K562 (cell line): ENCODE measurements around the gene GPR37L1. TPM values are rescaled to one million over a fixed set of nuclear protein-coding genes. Genes with fewer than 3 reads are reported as not detected.

Source experiments
- ATAC-seq: fragments of 200-7000 bp; cut with Tn5 transposase; 3 replicates; pipeline ENCODE4 v1.9.1; 2020; ENCODE audit warnings: moderate library complexity
- BruUV-seq: library from RNA; stranded (reverse); fragments of 400-500 nt; replicated peaks from 2 replicates; lab custom pipeline; 2021; lab: Mats Ljungman, UMichigan
- CTCF ChIA-PET: fragments of 300-600 bp; formaldehyde crosslinking; extraction: SDS; loops from one replicate; lab custom pipeline; 2021; ENCODE audit warnings: low intra/inter-chr PET ratio; lab: Yijun Ruan, JAX
- POLR2A ChIA-PET: fragments of 300-600, 350-650 bp; sonication (Branson Sonifier 250); formaldehyde crosslinking; extraction: SDS; loops from one replicate; lab custom pipeline; 2021; ENCODE audit warnings: antibody characterized with exemption, inconsistent platforms; lab: Yijun Ruan, JAX
- DNase-seq, 4 experiments: peaks; one replicate each; pipeline versions ENCODE4 v3.0.0 to v3.0.0-alpha.2; 2011 to 2018; ENCODE audit warnings: low spot score in 3 of 4, mixed read lengths in 3 of 4; ENCODE audit errors: extremely low read depth in 1 of 4
- FAIRE-seq: peaks from 2 replicates; lab custom pipeline; 2011; peaks lifted over from hg19 to GRCh38; lab: Jason Lieb, UNC
- H2AFZ ChIP-seq: 2 replicates; pipeline ENCODE4 v1.6.0; 2011; ENCODE audit warnings: low read depth, low read length, control low read depth, inconsistent platforms
- H3K27ac ChIP-seq: fragments of 200-600 bp; 3 replicates; pipeline ENCODE4 v1.8.0; 2011; ENCODE audit warnings: low read depth, mild to moderate bottlenecking, control low read depth, inconsistent platforms, low read length, moderate library complexity, mixed read lengths; ENCODE audit errors: extremely low read depth
- H3K27me3 ChIP-seq, 2 experiments: fragments of 300-600 bp in 1 of 2; 2 replicates in 1 of 2; 3 replicates in 1 of 2; pipeline versions ENCODE4 v1.6.0 to v1.8.0; 2011; ENCODE audit warnings: inconsistent platforms in 2 of 2, low read length in 2 of 2, mild to moderate bottlenecking in 1 of 2, mixed read lengths in 1 of 2, moderate library complexity in 1 of 2; ENCODE audit not compliant: control insufficient read depth in 2 of 2, insufficient read depth in 2 of 2
- H3K36me3 ChIP-seq: fragments of 300-600 bp; 3 replicates; pipeline ENCODE4 v1.8.0; 2011; ENCODE audit warnings: mild to moderate bottlenecking, low read length, inconsistent platforms; ENCODE audit not compliant: control insufficient read depth, insufficient read depth
- H3K4me1 ChIP-seq, 2 experiments: fragments of 200-600 bp in 1 of 2; replicated peaks in 1 of 2; 2 replicates in 1 of 2; 3 replicates in 1 of 2; pipeline versions ENCODE4 v1.5.1 to v1.8.0; 2011; ENCODE audit warnings: inconsistent platforms in 2 of 2, low read length in 2 of 2, mild to moderate bottlenecking in 1 of 2, mixed read lengths in 1 of 2, moderate library complexity in 1 of 2; ENCODE audit not compliant: control insufficient read depth in 2 of 2, insufficient read depth in 2 of 2
- H3K4me2 ChIP-seq: 2 replicates; pipeline ENCODE4 v1.6.1; 2011; ENCODE audit warnings: low read length, control low read depth, inconsistent platforms, mixed read lengths; ENCODE audit not compliant: insufficient read depth
- H3K4me3 ChIP-seq: fragments of 200-600 bp; sonication (generic), shearing (Covaris generic); 2 replicates; pipeline ENCODE4 v1.5.1; 2016; ENCODE audit warnings: control low read depth, inconsistent platforms
- H3K79me2 ChIP-seq: fragments of 200-600 bp; 3 replicates; pipeline ENCODE4 v1.8.0; 2011; ENCODE audit warnings: low read length, inconsistent platforms; ENCODE audit not compliant: control insufficient read depth, insufficient read depth
- H3K9ac ChIP-seq, 2 experiments: 2 replicates each; pipeline versions ENCODE4 v1.6.0 to v1.6.1; 2011; ENCODE audit warnings: low read depth in 2 of 2, low read length in 2 of 2, control low read depth in 1 of 2, inconsistent platforms in 1 of 2, mild to moderate bottlenecking in 1 of 2, mixed read lengths in 1 of 2; ENCODE audit not compliant: insufficient read depth in 1 of 2
- H3K9me1 ChIP-seq: one replicate; pipeline ENCODE4 v1.6.0; 2011; ENCODE audit warnings: inconsistent platforms, mild to moderate bottlenecking, low read length, moderate library complexity; ENCODE audit not compliant: control insufficient read depth, insufficient read depth
- H3K9me3 ChIP-seq: replicated peaks from 2 replicates; pipeline ENCODE4 v1.5.1; 2011; ENCODE audit warnings: low read depth, low read length, inconsistent platforms; ENCODE audit not compliant: control insufficient read depth, insufficient read depth
- H4K20me1 ChIP-seq: replicated peaks from 2 replicates; pipeline ENCODE4 v1.6.1; 2011; ENCODE audit warnings: low read length, inconsistent platforms, mixed read lengths; ENCODE audit not compliant: control insufficient read depth, insufficient read depth
- BHLHE40 ChIP-seq: IDR thresholded peaks from 2 replicates; pipeline ENCODE4 v1.6.1; 2011; ENCODE audit warnings: low read length, improper control_type of control experiment
- ZNF184 ChIP-seq: sonication (generic); formaldehyde crosslinking; IDR thresholded peaks from 2 replicates; pipeline ENCODE4 v1.5.0; 2020; ENCODE audit warnings: missing genetic modification reagents
- ZNF24 ChIP-seq: fragments of 450-650 bp; IDR thresholded peaks from 2 replicates; pipeline ENCODE4 v1.6.1; 2016
- ZNF830 ChIP-seq: fragments of 250-450 bp; sonication (Bioruptor Pico); IDR thresholded peaks from 2 replicates; pipeline ENCODE4 v1.5.0; 2021; ENCODE audit warnings: mild to moderate bottlenecking
- WGBS: fragments of 100-300 bp; shearing (Covaris generic); methylation state at CpG from one replicate; pipeline ENCODE4 v1.1.6; 2016; ENCODE audit warnings: low coverage, mixed read lengths; ENCODE audit not compliant: insufficient coverage; ENCODE audit errors: missing lambda C conversion rate; 5-methylcytosine and 5-hydroxymethylcytosine counted together
- in situ Hi-C: fragments of 300-500 bp; cut with MboI; formaldehyde crosslinking; loops from 4 replicates; pipeline ENCODE4 v1.15.0; 2018; ENCODE audit warnings: inconsistent platforms, mixed read lengths
- intact Hi-C: fragments of 100-400 bp; cut with micrococcal nuclease; formaldehyde crosslinking; loops from 2 replicates; pipeline ENCODE4 v1.14.2; 2022
- polyA plus RNA-seq, 8 experiments: library from polyadenylated mRNA; depleted of rRNA in 4 of 8; stranded (reverse) in 5 of 8; unstranded in 3 of 8; fragments of >200 nt; fragmentation: Nextera tagmentation in 2 of 8; fragmentation: Illumina TruSeq in 1 of 8; extraction: Ambion mirVana in 2 of 8; extraction: Trizol in 1 of 8; gene quantifications; 2 replicates each; pipeline versions ENCODE4 v1.2.1 to v1.2.3, GENCODE V29; 2011 to 2014; ENCODE audit warnings: inconsistent platforms in 1 of 8, missing spikeins in 1 of 8
- total RNA-seq, 7 experiments: library from RNA; depleted of rRNA in 6 of 7; stranded (reverse); fragments of >200 nt in 6 of 7; fragmentation: Illumina TruSeq in 2 of 7; extraction: Trizol in 2 of 7; gene quantifications; 2 replicates each; pipeline versions ENCODE4 v1.2.1 to v1.2.3, GENCODE V29; 2011 to 2021; ENCODE audit warnings: low replicate concordance in 1 of 7
- TF ChIP-seq, protein P1 (sequence below): fragments of 450-650 bp; IDR thresholded peaks from 2 replicates; pipeline ENCODE4 v1.7.1; 2018; ENCODE audit warnings: mild to moderate bottlenecking, low read depth; ENCODE audit not compliant: partially characterized antibody
- TF ChIP-seq, protein P2 (sequence below): fragments of 450-650 bp; IDR thresholded peaks from one replicate; pipeline ENCODE4 v1.6.1; 2018; ENCODE audit warnings: mild to moderate bottlenecking, moderate library complexity; ENCODE audit not compliant: partially characterized antibody

Gene GPR37L1
- total and polyA plus RNA-seq, 9 of the 15 experiments (the other 6 are each of a cell fraction or from before 2014, with no cell fraction given), result not detected

DNA sequence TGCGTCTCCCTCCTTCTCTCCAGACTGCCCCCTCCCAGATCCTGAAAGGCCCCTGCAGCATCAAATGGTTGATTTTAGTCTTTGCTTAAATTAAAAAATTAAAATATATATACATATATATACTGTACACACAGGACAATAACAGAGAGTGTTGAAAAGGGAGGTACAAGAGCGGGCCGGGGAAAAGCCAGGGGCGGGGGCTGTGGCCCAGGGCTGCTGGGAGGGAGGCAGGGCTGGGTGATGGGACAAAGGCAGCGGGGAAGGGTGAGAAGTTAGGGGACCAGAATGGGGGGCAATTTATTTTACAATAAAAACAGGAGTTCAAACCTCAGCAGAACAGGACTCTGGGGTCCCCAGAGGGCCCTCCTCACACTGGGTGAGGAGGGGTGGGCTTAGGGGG lies 11.3 kb downstream of the GPR37L1 start:
- 96% methylated on average over 4 of the region's 5 CpGs for WGBS
- no peaks in the 10 kb centered on the region for H3K27me3 ChIP-seq
- intact Hi-C loops, result no loop called here
- POLR2A ChIA-PET, result interaction anchor here (0.8 kb wide), 2 partner anchors 12 to 134 kb away, joined by 3 to 4 read pairs; no protein-coding TSS in a partner anchor
- TF ChIP-seq ZNF830 (CRISPR knock-in tag), result no peak
- H3K9ac ChIP-seq, result no peak overlapping the region
- H3K4me3 ChIP-seq, result no peak overlapping the region
- in situ Hi-C loops, result no loop called here
- H3K27ac ChIP-seq, result no peak overlapping the region
- H3K36me3 ChIP-seq, result peaks cover 43% of the 10 kb centered on the region; the same call in 2 of the 3 replicates
- no peak overlapping the region for H3K4me2 ChIP-seq
- no peaks in the 10 kb centered on the region for H3K79me2 ChIP-seq
- H3K9me1 ChIP-seq, result no peaks in the 10 kb centered on the region
- H3K9me3 ChIP-seq, result no peaks in the 10 kb centered on the region
- CTCF ChIA-PET, result interaction anchor here (1.6 to 3.5 kb wide), 3 partner anchors 13 to 134 kb away, joined by 3 to 32 read pairs (median 13); partner anchors contain the start of gene ELF3
- ATAC-seq, result no peak
- no peak for FAIRE-seq
- peaks cover 7% of the 10 kb centered on the region for H4K20me1 ChIP-seq
- DNase-seq, result no peak
- no peak overlapping the region for H2AFZ ChIP-seq
- no TSS peak for BruUV-seq
- peaks cover 0 to 21% of the 10 kb centered on the region in 2 experiments; a peak in 2 of 5 replicates for H3K4me1 ChIP-seq

DNA sequence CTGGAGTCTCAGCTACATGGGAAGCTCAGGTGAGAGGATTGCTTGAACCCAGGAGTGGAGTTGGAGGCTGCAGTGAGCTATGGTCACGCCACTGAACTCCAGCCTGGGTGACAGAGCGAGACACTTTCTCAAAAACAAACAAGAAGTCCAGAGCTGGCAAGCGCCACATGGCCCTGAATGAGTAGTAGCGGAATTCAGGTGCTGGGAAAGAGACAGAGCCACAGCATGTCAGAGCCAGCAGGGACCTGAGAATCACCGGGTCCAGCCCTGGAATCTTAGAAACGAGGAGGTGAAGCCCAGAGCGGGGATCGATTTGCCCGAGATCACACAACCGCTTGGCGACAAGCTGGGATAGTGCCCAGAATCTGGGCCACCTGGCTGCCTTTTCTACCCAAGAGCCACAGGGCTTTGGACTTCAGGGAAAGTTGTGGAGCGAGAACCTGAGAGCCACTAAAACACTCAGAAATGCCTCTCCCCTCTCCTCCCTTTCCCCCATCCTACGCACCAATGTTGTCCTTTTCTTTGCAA lies 12.0 kb downstream of the GPR37L1 start:
- DNase-seq (no peak), ATAC-seq (peak; percentile 30), FAIRE-seq (no peak)
- ChIA-PET CTCF (interaction anchor here (0.6 to 3.5 kb wide), 7 partner anchors 14 to 134 kb away, joined by 3 to 32 read pairs (median 5); partner anchors contain the start of gene ELF3), POLR2A (interaction anchor here (0.8 to 1.7 kb wide), 6 partner anchors 9 to 270 kb away, joined by 3 to 6 read pairs (median 4); no protein-coding TSS in a partner anchor)
- H3K27ac ChIP-seq, result no peak overlapping the region
- peaks cover 7% of the 10 kb centered on the region for H4K20me1 ChIP-seq
- H3K9me1 ChIP-seq, result no peaks in the 10 kb centered on the region
- intact Hi-C loops, result loop anchor here (1.0 kb wide), 2 partner anchors 12 to 238 kb away; partner anchors contain the start of gene GPR37L1
- no peaks in the 10 kb centered on the region for H3K79me2 ChIP-seq
- H3K4me1 ChIP-seq, result peaks cover 0 to 21% of the 10 kb centered on the region in 2 experiments; a peak in 2 of 5 replicates
- no peak overlapping the region for H3K4me3 ChIP-seq
- H3K9ac ChIP-seq, result peak overlapping the region in 1 of 2 experiments; percentile 5; a peak in 1 of 4 replicates
- no peaks in the 10 kb centered on the region for H3K27me3 ChIP-seq
- no peaks in the 10 kb centered on the region for H3K9me3 ChIP-seq
- in situ Hi-C loops, result no loop called here
- TF ChIP-seq ZNF24, result no peak
- TF ChIP-seq, protein P1, sequence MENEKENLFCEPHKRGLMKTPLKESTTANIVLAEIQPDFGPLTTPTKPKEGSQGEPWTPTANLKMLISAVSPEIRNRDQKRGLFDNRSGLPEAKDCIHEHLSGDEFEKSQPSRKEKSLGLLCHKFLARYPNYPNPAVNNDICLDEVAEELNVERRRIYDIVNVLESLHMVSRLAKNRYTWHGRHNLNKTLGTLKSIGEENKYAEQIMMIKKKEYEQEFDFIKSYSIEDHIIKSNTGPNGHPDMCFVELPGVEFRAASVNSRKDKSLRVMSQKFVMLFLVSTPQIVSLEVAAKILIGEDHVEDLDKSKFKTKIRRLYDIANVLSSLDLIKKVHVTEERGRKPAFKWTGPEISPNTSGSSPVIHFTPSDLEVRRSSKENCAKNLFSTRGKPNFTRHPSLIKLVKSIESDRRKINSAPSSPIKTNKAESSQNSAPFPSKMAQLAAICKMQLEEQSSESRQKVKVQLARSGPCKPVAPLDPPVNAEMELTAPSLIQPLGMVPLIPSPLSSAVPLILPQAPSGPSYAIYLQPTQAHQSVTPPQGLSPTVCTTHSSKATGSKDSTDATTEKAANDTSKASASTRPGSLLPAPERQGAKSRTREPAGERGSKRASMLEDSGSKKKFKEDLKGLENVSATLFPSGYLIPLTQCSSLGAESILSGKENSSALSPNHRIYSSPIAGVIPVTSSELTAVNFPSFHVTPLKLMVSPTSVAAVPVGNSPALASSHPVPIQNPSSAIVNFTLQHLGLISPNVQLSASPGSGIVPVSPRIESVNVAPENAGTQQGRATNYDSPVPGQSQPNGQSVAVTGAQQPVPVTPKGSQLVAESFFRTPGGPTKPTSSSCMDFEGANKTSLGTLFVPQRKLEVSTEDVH, result no peak
- no peak for TF ChIP-seq ZNF184 (CRISPR knock-in tag)
- no peak for TF ChIP-seq BHLHE40
- TF ChIP-seq, protein P2, sequence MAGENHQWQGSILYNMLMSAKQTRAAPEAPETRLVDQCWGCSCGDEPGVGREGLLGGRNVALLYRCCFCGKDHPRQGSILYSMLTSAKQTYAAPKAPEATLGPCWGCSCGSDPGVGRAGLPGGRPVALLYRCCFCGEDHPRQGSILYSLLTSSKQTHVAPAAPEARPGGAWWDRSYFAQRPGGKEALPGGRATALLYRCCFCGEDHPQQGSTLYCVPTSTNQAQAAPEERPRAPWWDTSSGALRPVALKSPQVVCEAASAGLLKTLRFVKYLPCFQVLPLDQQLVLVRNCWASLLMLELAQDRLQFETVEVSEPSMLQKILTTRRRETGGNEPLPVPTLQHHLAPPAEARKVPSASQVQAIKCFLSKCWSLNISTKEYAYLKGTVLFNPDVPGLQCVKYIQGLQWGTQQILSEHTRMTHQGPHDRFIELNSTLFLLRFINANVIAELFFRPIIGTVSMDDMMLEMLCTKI, result no peak
- no peak overlapping the region for H2AFZ ChIP-seq
- H3K4me2 ChIP-seq, result no peak overlapping the region
- H3K36me3 ChIP-seq, result peaks cover 43% of the 10 kb centered on the region; the same call in 2 of the 3 replicates
- WGBS, result 85% methylated on average over 13 of the region's 13 CpGs
- no TSS peak for BruUV-seq
